ENCODE data around the gene RXRB.

Gene RXRB

DNA sequence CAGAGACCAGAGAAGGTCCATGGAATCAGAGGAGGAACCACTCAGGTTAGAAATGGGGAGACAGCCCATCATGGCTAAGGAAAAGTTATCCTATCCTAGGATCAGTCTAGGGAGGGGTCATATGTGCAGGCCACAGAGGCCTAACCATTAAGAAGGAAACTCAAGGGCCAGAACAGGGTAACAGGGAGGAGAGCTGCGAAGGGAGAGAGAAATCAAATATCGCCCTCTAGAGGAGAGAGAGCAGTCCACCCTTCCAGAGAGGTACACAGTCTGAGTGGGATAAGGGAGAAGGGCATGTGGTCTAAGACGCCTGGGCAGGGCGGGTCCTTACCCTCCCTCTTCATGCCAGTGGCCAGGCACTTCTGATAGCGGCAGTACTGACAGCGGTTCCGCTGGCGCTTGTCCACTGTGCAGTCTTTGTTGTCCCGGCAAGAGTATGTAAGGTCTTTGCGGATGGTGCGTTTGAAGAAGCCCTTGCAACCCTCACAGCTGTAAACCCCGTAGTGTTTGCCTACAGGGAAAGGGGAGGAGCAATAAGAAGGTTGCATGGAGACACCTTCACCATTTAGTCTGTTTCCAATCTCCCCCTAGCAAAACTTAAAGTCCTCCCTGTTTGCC lies 2.9 kb downstream of the RXRB start:
- peak overlapping the region; percentile 87 for H3K9ac ChIP-seq (ENCODE audit: low read depth, low read length, poor library complexity, severe bottlenecking)
- no peaks in the 10 kb centered on the region for H3K9me3 ChIP-seq (ENCODE audit: insufficient read depth, low read depth, low read length)
- no peaks in the 10 kb centered on the region for H3K27me3 ChIP-seq (ENCODE audit: insufficient read depth, low read length, poor library complexity, severe bottlenecking)
- TF ChIP-seq, protein P1, sequence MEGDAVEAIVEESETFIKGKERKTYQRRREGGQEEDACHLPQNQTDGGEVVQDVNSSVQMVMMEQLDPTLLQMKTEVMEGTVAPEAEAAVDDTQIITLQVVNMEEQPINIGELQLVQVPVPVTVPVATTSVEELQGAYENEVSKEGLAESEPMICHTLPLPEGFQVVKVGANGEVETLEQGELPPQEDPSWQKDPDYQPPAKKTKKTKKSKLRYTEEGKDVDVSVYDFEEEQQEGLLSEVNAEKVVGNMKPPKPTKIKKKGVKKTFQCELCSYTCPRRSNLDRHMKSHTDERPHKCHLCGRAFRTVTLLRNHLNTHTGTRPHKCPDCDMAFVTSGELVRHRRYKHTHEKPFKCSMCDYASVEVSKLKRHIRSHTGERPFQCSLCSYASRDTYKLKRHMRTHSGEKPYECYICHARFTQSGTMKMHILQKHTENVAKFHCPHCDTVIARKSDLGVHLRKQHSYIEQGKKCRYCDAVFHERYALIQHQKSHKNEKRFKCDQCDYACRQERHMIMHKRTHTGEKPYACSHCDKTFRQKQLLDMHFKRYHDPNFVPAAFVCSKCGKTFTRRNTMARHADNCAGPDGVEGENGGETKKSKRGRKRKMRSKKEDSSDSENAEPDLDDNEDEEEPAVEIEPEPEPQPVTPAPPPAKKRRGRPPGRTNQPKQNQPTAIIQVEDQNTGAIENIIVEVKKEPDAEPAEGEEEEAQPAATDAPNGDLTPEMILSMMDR (conservative IDR thresholded peaks at IDR 0.05; ENCODE audit: low read length), result peak; percentile 86
- no peak for TF ChIP-seq EZH2phosphoT487 (IDR thresholded peaks at IDR 0.05; ENCODE audit: borderline replicate concordance)
- H3F3A ChIP-seq (ENCODE audit: low read depth), result 0 out of 2 replicates have a peak, but pooled peaks cover 3% of the 10 kb centered on the region
- peaks cover 61% of the 10 kb centered on the region for H3K79me2 ChIP-seq (ENCODE audit: insufficient read depth, low read length)
- H3K9me2 ChIP-seq (replicated peaks; ENCODE audit: low read depth, low read length), result no peaks in the 10 kb centered on the region
- H3K4me1 ChIP-seq (ENCODE audit: insufficient read depth, low read length, poor library complexity, severe bottlenecking), result peaks cover 39% of the 10 kb centered on the region
- peaks cover 36% of the 10 kb centered on the region; the same call in 1 of the 2 replicates for H3K36me3 ChIP-seq (ENCODE audit: insufficient read depth, low read length)
- peaks cover 49% of the 10 kb centered on the region for H4K20me1 ChIP-seq (ENCODE audit: insufficient read depth, low read length, poor library complexity, severe bottlenecking)
- H3K4me2 ChIP-seq (ENCODE audit: low read depth, low read length, poor library complexity, severe bottlenecking), result peak overlapping the region; percentile 99
- H3K4me3 ChIP-seq (ENCODE audit: low read length, poor library complexity, severe bottlenecking), result peak overlapping the region; percentile 50
- no peak overlapping the region for H2AFZ ChIP-seq (ENCODE audit: low read length)

DNA sequence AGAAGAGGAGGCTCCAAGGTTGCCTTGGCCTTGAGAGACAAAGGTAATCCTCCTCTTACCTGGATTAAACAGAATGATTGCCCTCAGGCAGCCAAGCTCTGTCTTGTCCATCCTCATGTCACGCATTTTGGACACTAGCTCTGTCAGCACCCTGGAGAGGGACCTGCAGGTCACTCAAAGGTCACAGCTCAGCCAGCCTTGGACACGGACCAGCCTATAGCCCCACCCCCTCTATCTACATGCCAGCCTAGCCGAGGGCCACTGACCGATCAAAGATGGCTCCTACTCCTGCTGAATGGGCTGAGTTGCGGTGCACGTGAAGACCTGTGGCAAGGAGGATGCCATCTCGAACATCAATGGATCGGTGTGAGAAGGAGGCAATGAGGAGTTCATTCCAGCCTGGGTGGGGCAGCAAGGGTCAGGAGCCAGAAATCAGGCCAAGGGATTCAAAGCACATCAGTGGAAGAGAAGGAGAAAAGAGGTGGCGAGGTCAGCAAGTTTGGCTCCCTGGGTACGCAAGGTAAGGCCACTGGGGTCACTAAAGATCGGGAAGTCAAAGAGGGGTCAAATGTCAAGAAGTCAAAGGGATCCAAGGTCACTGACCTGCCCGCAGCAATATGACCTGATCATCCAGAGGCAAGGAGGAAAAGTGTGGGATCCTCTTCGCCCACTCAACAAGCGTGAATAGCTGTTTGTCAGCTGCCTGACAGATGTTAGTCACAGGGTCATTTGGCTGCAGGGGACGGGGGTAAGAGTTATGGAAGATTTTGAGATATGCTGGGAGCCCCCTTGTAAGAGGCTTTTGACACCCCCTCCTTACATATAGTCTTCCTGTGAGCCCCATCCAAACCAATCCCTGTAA lies 4.9 kb downstream of the RXRB start:
- no peak for TF ChIP-seq EZH2phosphoT487 (IDR thresholded peaks at IDR 0.05; ENCODE audit: borderline replicate concordance)
- TF ChIP-seq, protein P1 (conservative IDR thresholded peaks at IDR 0.05; ENCODE audit: low read length), result no peak
- peaks cover 35% of the 10 kb centered on the region for H4K20me1 ChIP-seq (ENCODE audit: insufficient read depth, low read length, poor library complexity, severe bottlenecking)
- no peaks in the 10 kb centered on the region for H3K9me3 ChIP-seq (ENCODE audit: insufficient read depth, low read depth, low read length)
- H3K9me2 ChIP-seq (replicated peaks; ENCODE audit: low read depth, low read length), result no peaks in the 10 kb centered on the region
- no peak overlapping the region for H3K4me3 ChIP-seq (ENCODE audit: low read length, poor library complexity, severe bottlenecking)
- peaks cover 27% of the 10 kb centered on the region for H3K4me1 ChIP-seq (ENCODE audit: insufficient read depth, low read length, poor library complexity, severe bottlenecking)
- peaks cover 32% of the 10 kb centered on the region; the same call in 1 of the 2 replicates for H3K36me3 ChIP-seq (ENCODE audit: insufficient read depth, low read length)
- H3F3A ChIP-seq (ENCODE audit: low read depth), result 0 out of 2 replicates have a peak, but pooled peaks cover 3% of the 10 kb centered on the region
- peaks cover 42% of the 10 kb centered on the region for H3K79me2 ChIP-seq (ENCODE audit: insufficient read depth, low read length)
- no peak overlapping the region for H2AFZ ChIP-seq (ENCODE audit: low read length)
- H3K4me2 ChIP-seq (ENCODE audit: low read depth, low read length, poor library complexity, severe bottlenecking), result no peak overlapping the region
- no peaks in the 10 kb centered on the region for H3K27me3 ChIP-seq (ENCODE audit: insufficient read depth, low read length, poor library complexity, severe bottlenecking)
- no peak overlapping the region for H3K9ac ChIP-seq (ENCODE audit: low read depth, low read length, poor library complexity, severe bottlenecking)

- Histone ChIP-seq H3K4me1 (ENCODE audit: insufficient read depth, low read length, poor library complexity, severe bottlenecking) (peaks cover 25% of the 10 kb centered on the region), H3K79me2 (ENCODE audit: insufficient read depth, low read length) (peaks cover 33% of the 10 kb centered on the region), H3K9ac (ENCODE audit: low read depth, low read length, poor library complexity, severe bottlenecking) (no peak overlapping the region), H3K4me3 (ENCODE audit: low read length, poor library complexity, severe bottlenecking) (no peak overlapping the region), H3K9me3 (ENCODE audit: insufficient read depth, low read depth, low read length) (no peaks in the 10 kb centered on the region), H3K9me2 (replicated peaks; ENCODE audit: low read depth, low read length) (no peaks in the 10 kb centered on the region), H3K4me2 (ENCODE audit: low read depth, low read length, poor library complexity, severe bottlenecking) (no peak overlapping the region), H3K36me3 (ENCODE audit: insufficient read depth, low read length) (peaks cover 32% of the 10 kb centered on the region; the same call in 1 of the 2 replicates), H3F3A (ENCODE audit: low read depth) (0 out of 2 replicates have a peak, but pooled peaks cover 3% of the 10 kb centered on the region), H4K20me1 (ENCODE audit: insufficient read depth, low read length, poor library complexity, severe bottlenecking) (peaks cover 33% of the 10 kb centered on the region), H2AFZ (ENCODE audit: low read length) (no peak overlapping the region), H3K27me3 (ENCODE audit: insufficient read depth, low read length, poor library complexity, severe bottlenecking) (no peaks in the 10 kb centered on the region)
- no peak for TF ChIP-seq EZH2phosphoT487 (IDR thresholded peaks at IDR 0.05; ENCODE audit: borderline replicate concordance)
- TF ChIP-seq, protein P1 (conservative IDR thresholded peaks at IDR 0.05; ENCODE audit: low read length), result no peak
Observed at GRCh38 chr6:33194431-33194979, 6.0 kb downstream of the RXRB start.
